ENCODE data around the gene MYO1D.

MYO1D gene

DNA sequence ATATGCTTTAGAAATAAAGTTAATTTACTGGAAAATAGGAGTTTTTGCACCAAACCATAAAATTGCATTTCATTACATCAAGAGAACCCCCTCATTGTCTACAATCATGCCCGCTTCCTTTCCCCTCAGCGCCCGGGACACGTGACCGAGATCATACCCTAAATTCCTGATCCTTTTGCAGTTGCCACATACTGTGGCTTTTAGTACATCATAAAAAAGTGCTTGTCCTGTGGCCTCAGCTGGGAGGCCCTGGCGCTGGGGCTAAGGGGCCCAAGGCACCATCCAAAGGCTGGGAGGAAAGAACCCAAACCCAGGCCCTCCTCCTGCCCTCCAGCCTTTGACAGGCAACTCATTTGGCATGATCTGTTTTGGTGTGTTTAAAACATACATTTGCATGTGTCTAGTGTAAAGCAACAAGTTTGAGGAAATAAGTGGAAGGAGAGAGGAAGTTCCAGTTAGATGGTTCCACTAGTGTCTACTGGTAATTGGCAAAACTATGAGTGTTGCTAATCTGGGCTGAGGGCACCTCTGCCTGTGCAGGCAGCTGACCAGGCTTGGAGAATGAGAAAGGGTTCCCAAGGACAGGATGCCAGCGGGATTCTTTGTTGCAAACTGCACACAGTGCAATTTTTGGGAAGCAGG is 384.2 kb downstream of the MYO1D start:
- Histone ChIP-seq H2BK15ac (ENCODE audit: low read length) (no peak overlapping the region), H3K4me2 (ENCODE audit: insufficient read depth, low read length, poor library complexity, severe bottlenecking) (no peak overlapping the region), H3K4me3 (ENCODE audit: low read length in 2 of 2) (no peak overlapping the region), H3K36me3 (replicated peaks in 1 of 2; ENCODE audit: control insufficient read depth in 2 of 2, insufficient read depth in 2 of 2, low read length in 2 of 2) (peaks cover 15 to 34% of the 10 kb centered on the region in 2 donors), H3K27me3 (ENCODE audit: control insufficient read depth in 3 of 3, insufficient read depth in 3 of 3, low read depth in 1 of 3, low read length in 3 of 3) (no peaks in the 10 kb centered on the region), H3K23ac (ENCODE audit: low read depth, low read length, poor library complexity) (no peak overlapping the region), H2AFZ (ENCODE audit: low read length) (no peak overlapping the region), H4K91ac (ENCODE audit: low read depth, low read length, poor library complexity) (no peak overlapping the region), H2BK12ac (ENCODE audit: low read length) (no peak overlapping the region), H4K8ac (ENCODE audit: low read depth, low read length) (no peak overlapping the region), H2BK120ac (ENCODE audit: low read depth, low read length) (no peak overlapping the region), H3K9me3 (replicated peaks in 1 of 2; ENCODE audit: control insufficient read depth in 2 of 2, insufficient read depth in 1 of 2, low read depth in 1 of 2, low read length in 2 of 2) (no peaks in the 10 kb centered on the region), H3K27ac (replicated peaks; ENCODE audit: low read length) (no peak overlapping the region), H3K18ac (ENCODE audit: low read length) (no peak overlapping the region), H3K4ac (ENCODE audit: low read length) (no peak overlapping the region), H3K9ac (ENCODE audit: low read depth, low read length, poor library complexity) (no peak overlapping the region), H3K79me1 (ENCODE audit: low read depth, low read length) (peaks cover 8% of the 10 kb centered on the region), H2AK5ac (ENCODE audit: low read depth, low read length) (no peak overlapping the region), H2BK5ac (ENCODE audit: low read length) (no peak overlapping the region), H3K14ac (ENCODE audit: low read length) (no peak overlapping the region), H3K4me1 (ENCODE audit: control insufficient read depth in 2 of 2, insufficient read depth in 1 of 2, low read depth in 1 of 2, low read length in 2 of 2) (peaks cover 19 to 25% of the 10 kb centered on the region in 2 donors)
- WGBS, 2 donors (ENCODE audit: extremely low coverage in 2 of 2, insufficient read length in 2 of 2, insufficient replicate concordance in 1 of 2) = no CpG with 5 or more reads among the region's 7 CpGs
- no peak for DNase-seq (ENCODE audit: low spot score)

DNA sequence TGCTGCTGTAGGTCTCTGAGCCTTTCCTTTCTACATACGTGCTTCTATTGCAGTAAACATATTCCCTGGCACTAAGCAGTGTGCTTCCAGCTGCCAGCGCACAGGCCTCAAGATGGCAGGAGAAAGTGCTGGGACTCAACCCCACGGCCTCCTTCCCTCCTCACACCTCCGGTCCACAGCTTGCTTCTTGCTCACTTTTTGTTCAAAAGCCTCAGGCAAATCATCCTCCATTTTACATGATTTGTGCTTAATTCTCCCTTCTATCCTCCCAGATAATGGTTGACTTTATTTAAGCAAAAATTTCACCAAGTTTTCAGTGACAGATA is 384.7 kb downstream of the MYO1D start:
- peaks cover 21 to 25% of the 10 kb centered on the region in 2 donors for H3K4me1 ChIP-seq (ENCODE audit: control insufficient read depth in 2 of 2, insufficient read depth in 1 of 2, low read depth in 1 of 2, low read length in 2 of 2)
- H2BK5ac ChIP-seq (ENCODE audit: low read length) = no peak overlapping the region
- H3K4me2 ChIP-seq (ENCODE audit: insufficient read depth, low read length, poor library complexity, severe bottlenecking) = no peak overlapping the region
- H2BK15ac ChIP-seq (ENCODE audit: low read length) = no peak overlapping the region
- no peak overlapping the region for H4K91ac ChIP-seq (ENCODE audit: low read depth, low read length, poor library complexity)
- DNase-seq (ENCODE audit: low spot score) = no peak
- H3K27ac ChIP-seq (replicated peaks; ENCODE audit: low read length) = no peak overlapping the region
- peaks cover 15 to 35% of the 10 kb centered on the region in 2 donors for H3K36me3 ChIP-seq (replicated peaks in 1 of 2; ENCODE audit: control insufficient read depth in 2 of 2, insufficient read depth in 2 of 2, low read length in 2 of 2)
- no peak overlapping the region for H3K4me3 ChIP-seq (ENCODE audit: low read length in 2 of 2)
- H3K18ac ChIP-seq (ENCODE audit: low read length) = peak overlapping the region; percentile 31
- no peak overlapping the region for H2AFZ ChIP-seq (ENCODE audit: low read length)
- no peak overlapping the region for H4K8ac ChIP-seq (ENCODE audit: low read depth, low read length)
- peak overlapping the region; percentile 50 for H3K9ac ChIP-seq (ENCODE audit: low read depth, low read length, poor library complexity)
- no peaks in the 10 kb centered on the region for H3K27me3 ChIP-seq (ENCODE audit: control insufficient read depth in 3 of 3, insufficient read depth in 3 of 3, low read depth in 1 of 3, low read length in 3 of 3)
- peak overlapping the region; percentile 95 for H3K23ac ChIP-seq (ENCODE audit: low read depth, low read length, poor library complexity)
- H2BK120ac ChIP-seq (ENCODE audit: low read depth, low read length) = no peak overlapping the region
- H3K14ac ChIP-seq (ENCODE audit: low read length) = no peak overlapping the region
- no peak overlapping the region for H3K4ac ChIP-seq (ENCODE audit: low read length)
- H2BK12ac ChIP-seq (ENCODE audit: low read length) = no peak overlapping the region
- H3K79me1 ChIP-seq (ENCODE audit: low read depth, low read length) = peaks cover 12% of the 10 kb centered on the region
- no CpG with 5 or more reads among the region's 4 CpGs for WGBS, 2 donors (ENCODE audit: extremely low coverage in 2 of 2, insufficient read length in 2 of 2, insufficient replicate concordance in 1 of 2)
- H3K9me3 ChIP-seq (replicated peaks in 1 of 2; ENCODE audit: control insufficient read depth in 2 of 2, insufficient read depth in 1 of 2, low read depth in 1 of 2, low read length in 2 of 2) = no peaks in the 10 kb centered on the region
- H2AK5ac ChIP-seq (ENCODE audit: low read depth, low read length) = no peak overlapping the region

DNA sequence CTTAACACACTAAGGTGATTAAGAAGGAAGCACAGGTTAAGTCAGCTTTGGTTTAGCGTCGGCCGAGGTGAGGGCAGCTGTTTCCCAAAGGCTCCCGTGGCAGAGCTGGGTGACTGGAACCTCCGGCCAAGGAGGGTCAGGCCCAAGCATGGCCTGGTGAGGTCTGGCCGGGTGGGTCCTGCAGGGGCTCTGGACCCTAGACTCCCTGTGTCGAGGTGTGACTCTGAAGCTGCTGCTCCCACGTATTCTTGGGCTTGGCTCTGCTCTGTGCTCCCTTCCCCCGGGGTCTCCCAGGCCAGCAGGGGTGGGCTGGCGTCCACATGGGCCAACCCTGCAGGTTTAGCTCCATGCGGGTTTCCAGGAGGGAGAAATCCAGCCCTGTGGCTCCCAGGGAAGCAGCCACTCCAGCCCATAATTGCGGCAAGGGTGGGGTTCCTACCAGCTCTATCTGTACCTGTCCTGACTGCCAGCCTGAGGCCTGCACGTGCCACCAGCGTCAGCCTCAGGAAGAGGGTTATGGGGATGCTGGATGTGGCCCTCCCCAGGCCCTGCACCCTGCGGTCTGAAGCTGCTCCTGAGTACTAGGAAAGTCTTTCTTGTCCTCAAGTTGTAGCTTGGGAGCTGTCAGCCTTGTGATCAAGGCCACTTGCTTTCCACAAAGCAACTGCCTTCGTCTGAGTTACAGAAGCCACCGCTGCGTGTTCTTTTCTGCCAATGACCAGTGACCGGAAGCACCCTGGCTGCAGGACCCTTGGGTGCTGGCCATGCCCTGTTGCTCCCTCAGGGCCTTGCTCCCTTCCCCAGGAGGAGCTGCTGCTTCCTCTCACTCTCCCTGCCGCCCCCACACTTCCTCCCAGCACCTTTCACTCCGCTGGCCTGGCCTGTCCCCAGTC is 385.3 kb downstream of the MYO1D start:
- Histone ChIP-seq H3K9me3 (replicated peaks in 1 of 2; ENCODE audit: control insufficient read depth in 2 of 2, insufficient read depth in 1 of 2, low read depth in 1 of 2, low read length in 2 of 2) (no peaks in the 10 kb centered on the region), H3K4ac (ENCODE audit: low read length) (no peak overlapping the region), H3K27ac (replicated peaks; ENCODE audit: low read length) (no peak overlapping the region), H4K8ac (ENCODE audit: low read depth, low read length) (no peak overlapping the region), H2BK5ac (ENCODE audit: low read length) (peak overlapping the region; percentile 62), H3K79me1 (ENCODE audit: low read depth, low read length) (peaks cover 12% of the 10 kb centered on the region), H3K18ac (ENCODE audit: low read length) (peak overlapping the region; percentile 31), H3K14ac (ENCODE audit: low read length) (no peak overlapping the region), H2AFZ (ENCODE audit: low read length) (no peak overlapping the region), H3K36me3 (replicated peaks in 1 of 2; ENCODE audit: control insufficient read depth in 2 of 2, insufficient read depth in 2 of 2, low read length in 2 of 2) (peaks cover 15 to 35% of the 10 kb centered on the region in 2 donors), H3K4me2 (ENCODE audit: insufficient read depth, low read length, poor library complexity, severe bottlenecking) (no peak overlapping the region), H3K23ac (ENCODE audit: low read depth, low read length, poor library complexity) (peak overlapping the region; percentile 95), H2AK5ac (ENCODE audit: low read depth, low read length) (peak overlapping the region; percentile 1), H2BK120ac (ENCODE audit: low read depth, low read length) (no peak overlapping the region), H3K4me1 (ENCODE audit: control insufficient read depth in 2 of 2, insufficient read depth in 1 of 2, low read depth in 1 of 2, low read length in 2 of 2) (peaks cover 21 to 25% of the 10 kb centered on the region in 2 donors), H2BK12ac (ENCODE audit: low read length) (no peak overlapping the region), H3K4me3 (ENCODE audit: low read length in 2 of 2) (no peak overlapping the region), H3K9ac (ENCODE audit: low read depth, low read length, poor library complexity) (peak overlapping the region; percentile 50), H4K91ac (ENCODE audit: low read depth, low read length, poor library complexity) (no peak overlapping the region), H3K27me3 (ENCODE audit: control insufficient read depth in 3 of 3, insufficient read depth in 3 of 3, low read depth in 1 of 3, low read length in 3 of 3) (no peaks in the 10 kb centered on the region), H2BK15ac (ENCODE audit: low read length) (no peak overlapping the region)
- no peak for DNase-seq (ENCODE audit: low spot score)
- no CpG with 5 or more reads among the region's 21 CpGs for WGBS, 2 donors (ENCODE audit: extremely low coverage in 2 of 2, insufficient read length in 2 of 2, insufficient replicate concordance in 1 of 2)

DNA sequence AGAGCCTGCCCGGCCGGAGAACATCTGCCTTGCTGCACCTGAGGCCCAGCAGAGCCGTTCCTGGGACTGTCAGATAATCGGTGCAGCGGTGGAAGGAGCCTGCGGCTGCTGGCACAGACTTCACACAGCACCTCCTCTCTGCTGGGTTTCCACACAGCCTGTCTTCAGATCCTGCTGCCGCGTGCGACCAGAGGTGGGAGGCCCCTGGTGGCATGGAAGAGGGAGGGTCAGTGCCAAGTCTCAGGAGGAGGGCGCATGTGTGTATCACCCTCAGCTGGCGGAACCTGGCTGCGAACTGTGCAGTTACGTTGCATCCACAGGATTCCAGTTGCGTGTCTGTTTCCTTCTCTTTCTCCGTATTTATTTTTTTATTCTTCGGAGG is 386.8 kb downstream of the MYO1D start:
- H2BK5ac ChIP-seq (ENCODE audit: low read length) = no peak overlapping the region
- no peak overlapping the region for H3K4me2 ChIP-seq (ENCODE audit: insufficient read depth, low read length, poor library complexity, severe bottlenecking)
- H3K9ac ChIP-seq (ENCODE audit: low read depth, low read length, poor library complexity) = no peak overlapping the region
- no peak overlapping the region for H3K23ac ChIP-seq (ENCODE audit: low read depth, low read length, poor library complexity)
- WGBS, 2 donors (ENCODE audit: extremely low coverage in 2 of 2, insufficient read length in 2 of 2, insufficient replicate concordance in 1 of 2) = no CpG with 5 or more reads among the region's 16 CpGs
- no peak overlapping the region for H4K91ac ChIP-seq (ENCODE audit: low read depth, low read length, poor library complexity)
- H3K36me3 ChIP-seq (replicated peaks in 1 of 2; ENCODE audit: control insufficient read depth in 2 of 2, insufficient read depth in 2 of 2, low read length in 2 of 2) = peaks cover 15 to 35% of the 10 kb centered on the region in 2 donors
- no peak overlapping the region for H2BK120ac ChIP-seq (ENCODE audit: low read depth, low read length)
- no peak overlapping the region for H2BK12ac ChIP-seq (ENCODE audit: low read length)
- H3K4me1 ChIP-seq (ENCODE audit: control insufficient read depth in 2 of 2, insufficient read depth in 1 of 2, low read depth in 1 of 2, low read length in 2 of 2) = peaks cover 20 to 25% of the 10 kb centered on the region in 2 donors
- H3K9me3 ChIP-seq (replicated peaks in 1 of 2; ENCODE audit: control insufficient read depth in 2 of 2, insufficient read depth in 1 of 2, low read depth in 1 of 2, low read length in 2 of 2) = no peaks in the 10 kb centered on the region
- H3K27ac ChIP-seq (replicated peaks; ENCODE audit: low read length) = no peak overlapping the region
- H2AFZ ChIP-seq (ENCODE audit: low read length) = no peak overlapping the region
- no peak overlapping the region for H3K4ac ChIP-seq (ENCODE audit: low read length)
- no peak overlapping the region for H4K8ac ChIP-seq (ENCODE audit: low read depth, low read length)
- H3K4me3 ChIP-seq (ENCODE audit: low read length in 2 of 2) = no peak overlapping the region
- no peak overlapping the region for H3K18ac ChIP-seq (ENCODE audit: low read length)
- peaks cover 12% of the 10 kb centered on the region for H3K79me1 ChIP-seq (ENCODE audit: low read depth, low read length)
- no peak for DNase-seq (ENCODE audit: low spot score)
- H2AK5ac ChIP-seq (ENCODE audit: low read depth, low read length) = no peak overlapping the region
- H2BK15ac ChIP-seq (ENCODE audit: low read length) = no peak overlapping the region
- no peak overlapping the region for H3K14ac ChIP-seq (ENCODE audit: low read length)
- H3K27me3 ChIP-seq (ENCODE audit: control insufficient read depth in 3 of 3, insufficient read depth in 3 of 3, low read depth in 1 of 3, low read length in 3 of 3) = no peaks in the 10 kb centered on the region
